Adrenal gland (tissue), 12 donors: ENCODE data around the gene ELOVL6. TPM values are rescaled to one million over a fixed set of nuclear protein-coding genes. Genes with fewer than 3 reads are reported as not detected.

ENCODE experiments used
- DNase-seq, 7 donors: peaks; one replicate each; pipeline ENCODE4 v3.0.0-alpha.2; 2019 to 2020
- H3K27ac ChIP-seq, 5 donors: fragments of 200-600 bp; sonication (generic) in 4 of 5; 1 replicate in 3 of 5; 2 replicates in 2 of 5; pipeline versions ENCODE4 v1.5.1 to v1.8.0; 2016 to 2020; ENCODE audit warnings: mild to moderate bottlenecking in 1 of 5
- H3K27me3 ChIP-seq: fragments of 200-600 bp; 2 replicates; pipeline ENCODE4 v1.8.0; 2021
- H3K36me3 ChIP-seq, 2 donors: fragments of 200-600 bp; replicated peaks in 1 of 2; 1 replicate in 1 of 2; 2 replicates in 1 of 2; pipeline versions ENCODE4 v1.5.1 to v1.8.0; 2018 to 2022
- H3K4me1 ChIP-seq, 2 donors: fragments of 200-600 bp; replicated peaks in 1 of 2; 1 replicate in 1 of 2; 2 replicates in 1 of 2; pipeline versions ENCODE4 v1.5.1 to v1.8.0; 2018 to 2021
- H3K4me3 ChIP-seq, 4 donors: fragments of 200-600 bp; sonication (generic) in 3 of 4; one replicate each; pipeline ENCODE4 v1.5.1; 2016 to 2018
- H3K9me3 ChIP-seq, 3 donors: fragments of 200-600 bp; sonication (generic) in 1 of 3; replicated peaks in 1 of 3; 1 replicate in 2 of 3; 2 replicates in 1 of 3; pipeline versions ENCODE4 v1.5.1 to v1.8.0; 2016 to 2021
- POLR2A ChIP-seq, 2 donors: fragments of 450-650 bp; IDR thresholded peaks; one replicate each; pipeline ENCODE4 v1.6.1; 2017; ENCODE audit warnings: antibody characterized with exemption in 2 of 2, mild to moderate bottlenecking in 2 of 2, moderate library complexity in 1 of 2
- WGBS, 4 donors: extraction: QIAGEN DNeasy Blood & Tissue Kit in 2 of 4; methylation state at CpG; one replicate each; pipeline versions ENCODE4 v1.1.5 to v1.1.7; 2013 to 2017; 5-methylcytosine and 5-hydroxymethylcytosine counted together
- intact Hi-C, 2 donors: fragments of 100-400 bp; cut with DNase I; formaldehyde crosslinking; loops; one replicate each; pipeline versions ENCODE4 v1.14.1 to v1.15.0; 2022 to 2023
- polyA plus RNA-seq, 3 donors: library from polyadenylated mRNA; stranded (reverse); fragments of 200-250 nt in 2 of 3; fragments of 350-450 nt in 1 of 3; fragmentation: Illumina TruSeq in 1 of 3; extraction: RNeasy Lipid Tissue Mini Kit (QIAGEN cat#74804) in 1 of 3; gene quantifications; one replicate each; pipeline ENCODE4 v1.2.3, GENCODE V29; 2013 to 2014
- total RNA-seq, 9 donors: library from RNA; depleted of rRNA in 4 of 9; stranded (reverse); fragments of >200 nt in 4 of 9; fragments of 120-200 nt in 1 of 9; fragmentation: NEBNext Ultra II Directional in 1 of 9; extraction: Animal tissue kit (Norgen Biotek cat#: 25700) in 1 of 9; gene quantifications; one replicate each; pipeline versions ENCODE4 v1.1.0 to v1.2.4, GENCODE V29; 2013 to 2023
- TF ChIP-seq, protein P1 (sequence below), 6 experiments: fragments of 450-650 bp in 4 of 6; fragments of 200-600 bp in 2 of 6; sonication (generic) in 1 of 6; IDR thresholded peaks; 1 replicate in 5 of 6; 2 replicates in 1 of 6; pipeline versions ENCODE4 v1.5.1 to v1.8.0; 2016 to 2021; ENCODE audit warnings: antibody characterized with exemption in 6 of 6, mild to moderate bottlenecking in 2 of 6, moderate library complexity in 1 of 6
- donor health status: healthy with polysubstance abuse.
- donor health status: Bipolar disorder and iron deficiency.
- donor health status: DM: yes; HTN: yes; CAD: no.
- donor health status: DM: no; HTN: no; CAD: no.
- donor health status: DM: no; HTN: no; CAD: no.
- donor health status: DM: yes; HTN: yes; CAD: no.

Gene ELOVL6
- total and polyA plus RNA-seq, 12 donors: 2.8 to 68.2 (median 16.4) TPM

DNA sequence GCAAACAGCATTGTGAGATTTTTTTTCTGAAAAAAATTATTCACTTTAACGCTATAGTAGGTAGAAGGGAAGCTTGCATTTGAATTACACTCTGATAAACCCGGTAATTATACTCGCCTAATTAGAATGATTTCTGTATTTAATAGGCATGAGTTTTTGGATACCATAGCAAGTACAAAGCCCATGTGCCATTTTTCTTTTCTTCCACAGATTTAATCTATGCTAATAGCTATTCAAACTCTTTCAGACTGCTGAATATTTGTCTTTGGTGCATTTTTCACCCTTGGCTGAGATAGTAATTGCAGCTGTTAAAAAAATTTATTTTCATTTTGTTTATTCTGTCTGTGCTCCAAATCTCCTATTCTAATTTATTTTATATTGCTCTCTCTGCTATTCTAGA lies 172.7 kb downstream of the ELOVL6 start:
- Histone ChIP-seq H3K36me3 (no peaks in the 10 kb centered on the region), H3K9me3 (no peaks in the 10 kb centered on the region), H3K27me3 (peaks cover 3% of the 10 kb centered on the region), H3K4me3 (no peak overlapping the region), H3K27ac (no peak overlapping the region), H3K4me1 (no peaks in the 10 kb centered on the region)
- 63 to 69% (median 66%) methylated on average over 3 of the region's 3 CpGs for WGBS, 4 donors
- no peak for TF ChIP-seq POLR2A (IDR thresholded peaks at IDR 0.05)
- DNase-seq: no peak
- intact Hi-C loops: no loop called here

DNA sequence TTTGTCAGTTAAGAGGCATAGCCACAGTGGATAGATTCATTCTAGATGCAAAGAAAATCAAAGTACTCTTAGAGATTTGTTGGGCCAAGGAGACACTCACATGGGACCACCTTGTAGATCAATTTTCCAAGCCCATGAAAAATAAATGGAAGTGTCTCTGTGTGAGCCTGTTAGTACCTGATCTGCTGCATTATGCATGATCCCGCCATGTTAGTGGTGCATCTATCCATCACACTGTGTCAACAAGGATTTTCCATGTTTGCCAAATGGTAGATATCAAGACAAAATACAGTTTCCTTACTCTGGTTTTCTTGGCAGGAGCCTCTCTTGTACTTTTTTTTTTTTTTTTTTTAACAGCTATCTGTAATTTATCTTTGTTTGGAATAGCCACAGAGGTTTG lies 173.4 kb downstream of the ELOVL6 start:
- TF ChIP-seq POLR2A (IDR thresholded peaks at IDR 0.05): no peak
- TF ChIP-seq, protein P1, sequence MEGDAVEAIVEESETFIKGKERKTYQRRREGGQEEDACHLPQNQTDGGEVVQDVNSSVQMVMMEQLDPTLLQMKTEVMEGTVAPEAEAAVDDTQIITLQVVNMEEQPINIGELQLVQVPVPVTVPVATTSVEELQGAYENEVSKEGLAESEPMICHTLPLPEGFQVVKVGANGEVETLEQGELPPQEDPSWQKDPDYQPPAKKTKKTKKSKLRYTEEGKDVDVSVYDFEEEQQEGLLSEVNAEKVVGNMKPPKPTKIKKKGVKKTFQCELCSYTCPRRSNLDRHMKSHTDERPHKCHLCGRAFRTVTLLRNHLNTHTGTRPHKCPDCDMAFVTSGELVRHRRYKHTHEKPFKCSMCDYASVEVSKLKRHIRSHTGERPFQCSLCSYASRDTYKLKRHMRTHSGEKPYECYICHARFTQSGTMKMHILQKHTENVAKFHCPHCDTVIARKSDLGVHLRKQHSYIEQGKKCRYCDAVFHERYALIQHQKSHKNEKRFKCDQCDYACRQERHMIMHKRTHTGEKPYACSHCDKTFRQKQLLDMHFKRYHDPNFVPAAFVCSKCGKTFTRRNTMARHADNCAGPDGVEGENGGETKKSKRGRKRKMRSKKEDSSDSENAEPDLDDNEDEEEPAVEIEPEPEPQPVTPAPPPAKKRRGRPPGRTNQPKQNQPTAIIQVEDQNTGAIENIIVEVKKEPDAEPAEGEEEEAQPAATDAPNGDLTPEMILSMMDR (IDR thresholded peaks at IDR 0.05): no peak
- no peak overlapping the region for H3K4me3 ChIP-seq
- no peaks in the 10 kb centered on the region for H3K4me1 ChIP-seq
- no peak overlapping the region for H3K27ac ChIP-seq
- peaks cover 3% of the 10 kb centered on the region for H3K27me3 ChIP-seq
- DNase-seq: no peak
- WGBS, 4 donors: 71 to 80% (median 73%) methylated on average over 1 of the region's 1 CpG
- no peaks in the 10 kb centered on the region for H3K36me3 ChIP-seq
- no peaks in the 10 kb centered on the region for H3K9me3 ChIP-seq
- intact Hi-C loops: no loop called here

DNA sequence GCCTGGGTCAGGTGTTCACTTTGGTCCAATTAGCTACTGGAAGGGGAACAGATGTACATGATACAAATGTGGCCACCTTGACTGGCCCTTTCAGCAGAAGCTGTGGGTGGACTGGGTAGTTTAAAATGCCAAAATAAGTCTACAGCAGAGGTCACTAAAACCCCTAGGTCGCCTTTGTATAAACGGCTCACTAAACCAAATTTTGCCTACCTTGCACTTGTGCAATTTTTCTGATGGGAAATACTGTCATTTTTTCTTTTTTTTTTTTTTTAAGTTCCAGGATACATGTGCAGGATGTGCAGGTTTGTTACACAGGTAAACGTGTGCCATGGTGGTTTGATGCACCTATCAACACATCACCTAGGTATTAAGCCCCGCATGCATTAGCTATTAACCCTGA lies 176.0 kb downstream of the ELOVL6 start:
- H3K36me3 ChIP-seq: no peaks in the 10 kb centered on the region
- no peaks in the 10 kb centered on the region for H3K4me1 ChIP-seq
- H3K4me3 ChIP-seq: no peak overlapping the region
- no peak overlapping the region for H3K27ac ChIP-seq
- DNase-seq: no peak
- H3K27me3 ChIP-seq: peaks cover 7% of the 10 kb centered on the region
- 77 to 88% (median 84%) methylated on average over 4 of the region's 4 CpGs for WGBS, 4 donors
- no peaks in the 10 kb centered on the region for H3K9me3 ChIP-seq
- TF ChIP-seq, protein P1 (IDR thresholded peaks at IDR 0.05): no peak
- TF ChIP-seq POLR2A (IDR thresholded peaks at IDR 0.05): no peak
- intact Hi-C loops: no loop called here

DNA sequence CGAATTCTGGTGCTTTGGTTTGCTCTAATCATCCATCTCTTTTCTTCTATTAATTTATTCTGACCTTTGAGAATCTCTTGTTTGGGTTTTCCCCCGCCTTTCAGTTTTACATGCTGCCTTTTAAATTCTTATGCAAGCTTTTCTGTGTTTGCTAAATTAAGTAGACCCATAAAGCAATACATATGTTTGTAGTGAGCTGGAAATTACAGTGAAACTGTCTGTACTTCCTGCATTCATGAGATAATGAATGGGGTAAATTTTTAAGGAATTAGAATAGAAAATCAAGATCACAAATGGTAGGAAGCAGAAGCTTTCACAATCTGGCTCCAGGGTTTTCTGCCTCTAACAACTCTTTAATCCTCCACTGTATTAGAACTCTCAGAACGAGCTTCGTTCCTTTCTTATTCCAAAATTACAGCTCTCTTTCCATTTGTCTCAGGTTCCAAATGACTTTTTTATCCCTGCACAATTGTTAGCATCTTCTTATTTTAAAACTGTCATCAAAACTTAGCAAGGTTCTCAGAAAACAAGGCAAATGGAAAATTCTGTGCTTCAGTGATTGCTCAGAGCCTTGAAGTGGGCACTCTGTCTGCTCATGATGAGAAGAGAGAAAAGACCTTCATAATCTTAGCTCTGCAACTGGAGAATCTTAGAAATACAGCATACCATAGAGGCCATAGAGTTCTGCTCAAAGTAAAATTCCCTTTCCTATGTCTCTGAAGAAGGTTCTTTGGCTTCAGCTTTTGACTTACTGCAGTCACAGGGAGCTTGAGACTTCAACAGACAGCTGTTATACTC lies 177.6 kb downstream of the ELOVL6 start:
- no peaks in the 10 kb centered on the region for H3K36me3 ChIP-seq
- intact Hi-C loops: no loop called here
- no peak overlapping the region for H3K4me3 ChIP-seq
- no peak for DNase-seq
- no peak overlapping the region for H3K27ac ChIP-seq
- TF ChIP-seq, protein P1 (IDR thresholded peaks at IDR 0.05): no peak
- TF ChIP-seq POLR2A (IDR thresholded peaks at IDR 0.05): no peak
- no peaks in the 10 kb centered on the region for H3K9me3 ChIP-seq
- H3K4me1 ChIP-seq: no peaks in the 10 kb centered on the region
- H3K27me3 ChIP-seq: peaks cover 7% of the 10 kb centered on the region
- 71 to 79% (median 75%) methylated on average over 4 of the region's 4 CpGs for WGBS, 4 donors

DNA sequence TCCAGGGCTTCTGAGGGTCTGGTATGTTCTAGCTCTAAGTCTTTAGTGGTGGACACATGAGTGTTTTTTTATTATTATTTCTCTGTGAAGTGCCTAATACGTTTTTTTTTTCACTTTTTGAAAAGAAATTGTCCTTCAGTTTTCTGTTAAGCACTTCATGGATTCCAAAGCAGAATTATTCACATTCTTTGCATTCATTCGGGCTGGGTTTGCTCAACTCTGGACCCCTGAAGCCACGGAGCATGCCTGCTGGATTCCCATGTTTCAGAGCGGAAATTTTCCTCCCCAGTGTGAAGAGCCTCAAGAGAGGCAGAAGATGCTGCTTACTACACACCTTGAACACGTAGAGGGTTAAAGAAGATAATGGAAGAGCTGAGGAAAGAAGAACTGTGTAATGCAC lies 178.3 kb downstream of the ELOVL6 start:
- Histone ChIP-seq H3K27ac (no peak overlapping the region), H3K4me3 (no peak overlapping the region), H3K9me3 (no peaks in the 10 kb centered on the region), H3K4me1 (no peaks in the 10 kb centered on the region), H3K27me3 (peaks cover 7% of the 10 kb centered on the region), H3K36me3 (no peaks in the 10 kb centered on the region)
- no peak for DNase-seq
- TF ChIP-seq, protein P1 (IDR thresholded peaks at IDR 0.05): no peak
- no peak for TF ChIP-seq POLR2A (IDR thresholded peaks at IDR 0.05)
- 30 to 40% (median 35%) methylated on average over 5 of the region's 5 CpGs for WGBS, 4 donors
- intact Hi-C loops: no loop called here
